AG09319 (cell line): ENCODE measurements around the gene GARIN5A.

Source experiments
- DNase-seq: peaks from one replicate; pipeline ENCODE4 v3.0.0-alpha.2; 2010; ENCODE audit warnings: low read depth; ENCODE audit errors: extremely low read depth
- CTCF ChIP-seq: IDR thresholded peaks from 2 replicates; pipeline ENCODE4 v1.5.1; 2011; ENCODE audit warnings: low read depth, mild to moderate bottlenecking, inconsistent platforms, low read length, moderate library complexity

Gene GARIN5A

GRCh38 chr19:50431343-50432220 lies 45.1 kb downstream of the GARIN5A start:
- no peak for TF ChIP-seq CTCF
- DNase-seq, result peak; percentile 8

- TF ChIP-seq CTCF, result no peak
- no peak for DNase-seq
Observed at GRCh38 chr19:50430888-50431342, 45.7 kb downstream of the GARIN5A start.

GRCh38 chr19:50428772-50429463 lies 47.7 kb downstream of the GARIN5A start:
- no peak for DNase-seq
- no peak for TF ChIP-seq CTCF

- DNase-seq, result peak; percentile 25
- TF ChIP-seq CTCF, result no peak
Observed at GRCh38 chr19:50427997-50428425, 48.6 kb downstream of the GARIN5A start.

GRCh38 chr19:50427318-50427925 lies 49.2 kb downstream of the GARIN5A start:
- no peak for DNase-seq
- no peak for TF ChIP-seq CTCF

- no peak for TF ChIP-seq CTCF
Observed at GRCh38 chr19:50425581-50425980, 51.1 kb downstream of the GARIN5A start.

More at GRCh38 chr19:50425581-50425980, 51.1 kb downstream of the GARIN5A start:
- DNase-seq, result no peak
